Measurements from ENCODE around the gene HOXD1. TPM values are rescaled to one million over a fixed set of nuclear protein-coding genes. Genes with fewer than 3 reads are reported as not detected.

Gene HOXD1
- total RNA-seq, 3 donors from 2014 or later: 2.2 to 5.9 (median 4.6) TPM

- Histone ChIP-seq H3K4me1 (ENCODE audit: low read depth) (peaks cover 15% of the 10 kb centered on the region), H3K36me3 (ENCODE audit: low read depth) (no peaks in the 10 kb centered on the region), H3K4me3 (no peak overlapping the region), H3K9me3 (no peaks in the 10 kb centered on the region)
- DNase-seq: no peak
- TF ChIP-seq, protein P1, sequence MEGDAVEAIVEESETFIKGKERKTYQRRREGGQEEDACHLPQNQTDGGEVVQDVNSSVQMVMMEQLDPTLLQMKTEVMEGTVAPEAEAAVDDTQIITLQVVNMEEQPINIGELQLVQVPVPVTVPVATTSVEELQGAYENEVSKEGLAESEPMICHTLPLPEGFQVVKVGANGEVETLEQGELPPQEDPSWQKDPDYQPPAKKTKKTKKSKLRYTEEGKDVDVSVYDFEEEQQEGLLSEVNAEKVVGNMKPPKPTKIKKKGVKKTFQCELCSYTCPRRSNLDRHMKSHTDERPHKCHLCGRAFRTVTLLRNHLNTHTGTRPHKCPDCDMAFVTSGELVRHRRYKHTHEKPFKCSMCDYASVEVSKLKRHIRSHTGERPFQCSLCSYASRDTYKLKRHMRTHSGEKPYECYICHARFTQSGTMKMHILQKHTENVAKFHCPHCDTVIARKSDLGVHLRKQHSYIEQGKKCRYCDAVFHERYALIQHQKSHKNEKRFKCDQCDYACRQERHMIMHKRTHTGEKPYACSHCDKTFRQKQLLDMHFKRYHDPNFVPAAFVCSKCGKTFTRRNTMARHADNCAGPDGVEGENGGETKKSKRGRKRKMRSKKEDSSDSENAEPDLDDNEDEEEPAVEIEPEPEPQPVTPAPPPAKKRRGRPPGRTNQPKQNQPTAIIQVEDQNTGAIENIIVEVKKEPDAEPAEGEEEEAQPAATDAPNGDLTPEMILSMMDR (IDR thresholded peaks at IDR 0.05): no peak
- no peak for ATAC-seq
- intact Hi-C loops (cut with DNase I, micrococcal nuclease): no loop called here
Measured at GRCh38 chr2:176160251-176160985, 28.1 kb upstream of the HOXD1 start.

GRCh38 chr2:176160986-176161824, 27.3 kb upstream of the HOXD1 start:
- no peak for DNase-seq
- Histone ChIP-seq H3K4me1 (ENCODE audit: low read depth) (peaks cover 15% of the 10 kb centered on the region), H3K9me3 (no peaks in the 10 kb centered on the region), H3K4me3 (no peak overlapping the region), H3K36me3 (ENCODE audit: low read depth) (no peaks in the 10 kb centered on the region)
- TF ChIP-seq, protein P1 (IDR thresholded peaks at IDR 0.05): no peak
- ATAC-seq: no peak
- intact Hi-C loops (cut with DNase I, micrococcal nuclease): no loop called here

DNA sequence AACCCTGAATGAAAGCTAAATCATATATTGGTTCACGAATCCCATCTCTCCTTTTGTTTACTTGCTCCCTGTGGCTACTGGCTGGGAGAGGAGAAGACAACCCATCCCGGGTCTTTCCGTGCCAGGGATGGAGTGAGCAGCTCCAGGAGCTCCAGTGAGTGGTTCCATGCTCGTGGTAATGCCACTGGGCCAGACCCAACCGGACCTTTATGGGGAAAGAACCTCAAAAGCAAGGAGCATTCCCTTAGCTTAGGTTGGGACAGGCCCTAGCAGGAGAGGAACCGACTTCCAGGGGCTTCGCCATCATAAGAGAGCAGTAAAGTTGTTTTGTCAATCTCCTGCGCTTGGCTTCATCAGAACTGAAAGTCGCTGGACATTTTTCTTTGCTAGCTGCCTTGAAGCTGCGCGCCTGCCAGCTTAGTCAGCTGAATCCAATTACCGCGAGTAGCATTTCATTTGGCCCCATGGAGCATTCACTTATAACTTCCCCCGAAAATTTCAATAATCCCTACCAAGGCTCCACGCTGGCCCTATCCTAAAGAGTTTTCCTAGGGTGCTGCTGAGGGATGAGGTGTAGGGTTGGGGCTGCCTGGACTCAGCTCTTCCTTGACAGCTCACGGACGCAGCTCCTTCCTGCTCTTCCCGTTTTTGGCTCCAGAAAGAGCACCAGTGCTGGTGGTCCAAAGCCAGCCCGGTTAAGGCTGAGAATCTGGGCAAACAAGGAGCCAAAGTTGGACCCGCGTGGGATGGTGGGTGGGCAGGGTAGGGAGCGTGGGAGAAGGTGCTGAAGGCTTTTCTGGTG, 26.4 kb upstream of the HOXD1 start:
- intact Hi-C loops (cut with DNase I, micrococcal nuclease): no loop called here
- H3K9me3 ChIP-seq: no peaks in the 10 kb centered on the region
- no peak for ATAC-seq
- no peak for DNase-seq
- TF ChIP-seq, protein P1 (IDR thresholded peaks at IDR 0.05): no peak
- H3K36me3 ChIP-seq (ENCODE audit: low read depth): no peaks in the 10 kb centered on the region
- H3K4me1 ChIP-seq (ENCODE audit: low read depth): peaks cover 10% of the 10 kb centered on the region
- H3K4me3 ChIP-seq: no peak overlapping the region

DNA sequence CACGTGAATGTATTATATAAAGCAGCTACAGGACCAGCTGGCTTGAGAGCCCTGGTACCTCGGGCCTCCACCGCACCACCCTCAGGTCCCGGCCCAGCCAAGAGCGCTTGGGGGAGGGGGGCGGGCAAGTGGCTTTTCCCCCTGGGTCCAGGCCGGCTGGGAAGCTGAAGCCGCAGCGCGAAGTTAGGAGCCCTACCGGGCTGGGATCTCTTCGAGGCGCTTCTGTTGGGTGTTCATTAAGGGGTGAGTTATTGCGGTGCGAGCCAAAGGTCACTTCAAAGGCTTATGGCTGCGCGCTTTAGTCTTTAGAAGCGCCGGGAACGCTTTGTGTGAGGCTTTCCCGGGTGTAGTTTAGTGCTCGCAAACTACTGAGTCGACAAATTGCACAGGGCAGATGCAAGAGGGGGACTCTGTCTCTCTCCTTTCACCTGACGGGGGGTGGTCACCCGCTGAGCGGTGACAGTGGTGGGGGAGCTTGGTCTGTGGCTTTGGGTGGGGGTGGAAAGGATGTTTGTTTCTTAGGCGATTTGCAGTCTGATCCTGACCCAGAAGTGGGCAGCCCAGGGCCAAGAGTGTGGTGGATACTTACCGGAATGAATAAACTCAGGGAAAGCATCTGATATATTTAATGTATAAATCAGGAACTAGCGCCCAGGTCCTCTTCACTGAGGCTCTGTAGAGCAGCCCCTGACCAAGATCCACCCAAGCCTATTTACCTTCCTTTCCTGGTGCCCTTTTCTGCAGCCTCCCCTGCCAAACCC, 25.4 kb upstream of the HOXD1 start:
- TF ChIP-seq, protein P1 (IDR thresholded peaks at IDR 0.05): no peak
- peak; percentile 42 for ATAC-seq
- H3K9me3 ChIP-seq: no peaks in the 10 kb centered on the region
- intact Hi-C loops (cut with DNase I, micrococcal nuclease): no loop called here
- peaks cover 6% of the 10 kb centered on the region for H3K4me1 ChIP-seq (ENCODE audit: low read depth)
- peak in 1 of 3 donors; percentile 34 for DNase-seq
- no peak overlapping the region for H3K4me3 ChIP-seq
- H3K36me3 ChIP-seq (ENCODE audit: low read depth): no peaks in the 10 kb centered on the region

GRCh38 chr2:176163672-176164056, 24.8 kb upstream of the HOXD1 start:
- intact Hi-C loops (cut with DNase I, micrococcal nuclease): no loop called here
- Histone ChIP-seq H3K4me3 (no peak overlapping the region), H3K36me3 (ENCODE audit: low read depth) (no peaks in the 10 kb centered on the region), H3K4me1 (ENCODE audit: low read depth) (peaks cover 3% of the 10 kb centered on the region), H3K9me3 (no peaks in the 10 kb centered on the region)
- TF ChIP-seq, protein P1 (IDR thresholded peaks at IDR 0.05): no peak
- no peak for DNase-seq
- ATAC-seq: no peak
